ENCODE results near the gene TAOK3.

The TAOK3 gene

GRCh38 chr12:118125743-118126118 is 247.0 kb downstream of the TAOK3 start:
- TF ChIP-seq, protein P1, sequence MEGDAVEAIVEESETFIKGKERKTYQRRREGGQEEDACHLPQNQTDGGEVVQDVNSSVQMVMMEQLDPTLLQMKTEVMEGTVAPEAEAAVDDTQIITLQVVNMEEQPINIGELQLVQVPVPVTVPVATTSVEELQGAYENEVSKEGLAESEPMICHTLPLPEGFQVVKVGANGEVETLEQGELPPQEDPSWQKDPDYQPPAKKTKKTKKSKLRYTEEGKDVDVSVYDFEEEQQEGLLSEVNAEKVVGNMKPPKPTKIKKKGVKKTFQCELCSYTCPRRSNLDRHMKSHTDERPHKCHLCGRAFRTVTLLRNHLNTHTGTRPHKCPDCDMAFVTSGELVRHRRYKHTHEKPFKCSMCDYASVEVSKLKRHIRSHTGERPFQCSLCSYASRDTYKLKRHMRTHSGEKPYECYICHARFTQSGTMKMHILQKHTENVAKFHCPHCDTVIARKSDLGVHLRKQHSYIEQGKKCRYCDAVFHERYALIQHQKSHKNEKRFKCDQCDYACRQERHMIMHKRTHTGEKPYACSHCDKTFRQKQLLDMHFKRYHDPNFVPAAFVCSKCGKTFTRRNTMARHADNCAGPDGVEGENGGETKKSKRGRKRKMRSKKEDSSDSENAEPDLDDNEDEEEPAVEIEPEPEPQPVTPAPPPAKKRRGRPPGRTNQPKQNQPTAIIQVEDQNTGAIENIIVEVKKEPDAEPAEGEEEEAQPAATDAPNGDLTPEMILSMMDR (IDR thresholded peaks at IDR 0.05; ENCODE audit: low read depth, low read length) = no peak
- no peaks in the 10 kb centered on the region for H3K4me1 ChIP-seq
- H3K27me3 ChIP-seq = no peaks in the 10 kb centered on the region
- no peak overlapping the region for H3K4me3 ChIP-seq (ENCODE audit: low read depth, low read length)
- DNase-seq = no peak
- no peaks in the 10 kb centered on the region for H3K36me3 ChIP-seq
- no peaks in the 10 kb centered on the region for H3K9me3 ChIP-seq

DNA sequence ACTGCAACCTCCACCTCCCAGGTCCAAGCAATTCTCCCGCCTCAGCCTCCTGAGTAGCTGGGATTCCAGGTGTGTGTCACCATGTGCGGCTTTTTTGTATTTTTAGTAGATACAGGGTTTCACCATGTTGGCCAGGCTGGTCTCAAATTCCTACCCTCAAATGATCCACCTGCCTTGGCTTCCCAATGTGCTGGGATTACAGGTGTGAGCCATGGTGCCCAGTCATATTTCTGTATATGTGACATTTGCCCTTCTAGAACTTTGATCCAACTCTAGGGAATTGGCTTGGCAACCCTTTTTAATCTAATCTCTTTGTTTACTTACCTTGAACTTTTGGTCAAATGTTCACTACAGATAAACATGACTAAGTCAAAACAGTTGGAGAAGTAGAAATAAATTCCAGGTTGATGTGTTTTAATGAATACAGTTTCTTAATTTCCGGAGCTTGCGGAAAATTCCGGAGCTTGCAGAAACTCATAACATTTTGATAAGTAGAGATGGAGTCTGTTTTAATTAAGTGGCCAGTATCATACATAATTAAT is 248.3 kb downstream of the TAOK3 start:
- no peak for DNase-seq
- Histone ChIP-seq H3K9me3 (no peaks in the 10 kb centered on the region), H3K4me1 (no peaks in the 10 kb centered on the region), H3K27me3 (no peaks in the 10 kb centered on the region), H3K36me3 (no peaks in the 10 kb centered on the region), H3K4me3 (ENCODE audit: low read depth, low read length) (no peak overlapping the region)
- TF ChIP-seq, protein P1 (IDR thresholded peaks at IDR 0.05; ENCODE audit: low read depth, low read length) = no peak

- Histone ChIP-seq H3K4me1 (no peaks in the 10 kb centered on the region), H3K36me3 (no peaks in the 10 kb centered on the region), H3K27me3 (no peaks in the 10 kb centered on the region), H3K9me3 (no peaks in the 10 kb centered on the region), H3K4me3 (ENCODE audit: low read depth, low read length) (no peak overlapping the region)
- TF ChIP-seq, protein P1 (IDR thresholded peaks at IDR 0.05; ENCODE audit: low read depth, low read length) = no peak
- DNase-seq = no peak
These were observed 250.4 kb downstream of the TAOK3 start for GRCh38 chr12:118122264-118122663.

- TF ChIP-seq, protein P1 (IDR thresholded peaks at IDR 0.05; ENCODE audit: low read depth, low read length) = peak; percentile 58
- no peak overlapping the region for H3K4me3 ChIP-seq (ENCODE audit: low read depth, low read length)
- peak; percentile 74 for DNase-seq
- no peaks in the 10 kb centered on the region for H3K9me3 ChIP-seq
- H3K4me1 ChIP-seq = no peaks in the 10 kb centered on the region
- no peaks in the 10 kb centered on the region for H3K36me3 ChIP-seq
- no peaks in the 10 kb centered on the region for H3K27me3 ChIP-seq
These were observed 251.9 kb downstream of the TAOK3 start for GRCh38 chr12:118120579-118121363.

GRCh38 chr12:118119449-118119879 is 253.2 kb downstream of the TAOK3 start:
- H3K27me3 ChIP-seq = no peaks in the 10 kb centered on the region
- no peaks in the 10 kb centered on the region for H3K36me3 ChIP-seq
- H3K9me3 ChIP-seq = no peaks in the 10 kb centered on the region
- H3K4me1 ChIP-seq = no peaks in the 10 kb centered on the region
- no peak overlapping the region for H3K4me3 ChIP-seq (ENCODE audit: low read depth, low read length)
- TF ChIP-seq, protein P1 (IDR thresholded peaks at IDR 0.05; ENCODE audit: low read depth, low read length) = no peak
- no peak for DNase-seq

- no peak overlapping the region for H3K4me3 ChIP-seq (ENCODE audit: low read depth, low read length)
- no peaks in the 10 kb centered on the region for H3K9me3 ChIP-seq
- TF ChIP-seq, protein P1 (IDR thresholded peaks at IDR 0.05; ENCODE audit: low read depth, low read length) = no peak
These were observed 263.6 kb downstream of the TAOK3 start for GRCh38 chr12:118109088-118109487.

More at GRCh38 chr12:118109088-118109487, 263.6 kb downstream of the TAOK3 start:
- no peak for DNase-seq
- no peaks in the 10 kb centered on the region for H3K36me3 ChIP-seq
- H3K4me1 ChIP-seq = no peaks in the 10 kb centered on the region
- H3K27me3 ChIP-seq = no peaks in the 10 kb centered on the region

Data from BE2C (cell line).